Esophagus muscularis mucosa (tissue), 2 donors: ENCODE data around the gene SHB.

Experiments used
- POLR2A ChIP-seq: fragments of 450-650 bp; IDR thresholded peaks from one replicate; pipeline ENCODE4 v1.6.1; 2017; ENCODE audit warnings: antibody characterized with exemption, moderate library complexity, mild to moderate bottlenecking, low read depth
- POLR2AphosphoS5 ChIP-seq, 2 donors: sonication (generic); formaldehyde crosslinking; IDR thresholded peaks; one replicate each; pipeline ENCODE4 v1.6.1; 2017; ENCODE audit warnings: antibody characterized with exemption in 2 of 2

GRCh38 chr9:37995348-37995737 lies 73.7 kb downstream of the SHB start:
- no peak for TF ChIP-seq POLR2A
- no peak for TF ChIP-seq POLR2AphosphoS5 (IDR thresholded peaks at IDR 0.05)
